Measurements from ENCODE around the gene NEK3.

DNA sequence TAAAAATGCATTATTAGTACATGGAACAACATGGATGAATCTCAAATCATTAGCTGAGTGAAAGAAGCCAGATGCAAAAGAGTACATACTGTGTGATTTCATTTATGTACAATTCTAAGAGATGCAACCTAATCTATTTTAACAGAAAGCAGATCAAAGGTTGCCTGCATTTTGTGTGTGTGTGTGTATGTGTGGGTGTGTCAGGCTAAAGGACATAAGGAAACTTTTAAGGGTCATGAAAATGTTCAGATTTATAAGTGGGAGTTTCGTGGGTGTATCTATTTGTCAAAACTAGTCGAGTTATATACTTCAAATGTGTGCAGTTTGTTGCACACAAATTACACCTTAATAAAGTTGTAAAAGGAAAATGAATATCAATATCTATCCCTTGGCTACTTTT lies 17.9 kb upstream of the NEK3 start:
- TF ChIP-seq, protein P1, sequence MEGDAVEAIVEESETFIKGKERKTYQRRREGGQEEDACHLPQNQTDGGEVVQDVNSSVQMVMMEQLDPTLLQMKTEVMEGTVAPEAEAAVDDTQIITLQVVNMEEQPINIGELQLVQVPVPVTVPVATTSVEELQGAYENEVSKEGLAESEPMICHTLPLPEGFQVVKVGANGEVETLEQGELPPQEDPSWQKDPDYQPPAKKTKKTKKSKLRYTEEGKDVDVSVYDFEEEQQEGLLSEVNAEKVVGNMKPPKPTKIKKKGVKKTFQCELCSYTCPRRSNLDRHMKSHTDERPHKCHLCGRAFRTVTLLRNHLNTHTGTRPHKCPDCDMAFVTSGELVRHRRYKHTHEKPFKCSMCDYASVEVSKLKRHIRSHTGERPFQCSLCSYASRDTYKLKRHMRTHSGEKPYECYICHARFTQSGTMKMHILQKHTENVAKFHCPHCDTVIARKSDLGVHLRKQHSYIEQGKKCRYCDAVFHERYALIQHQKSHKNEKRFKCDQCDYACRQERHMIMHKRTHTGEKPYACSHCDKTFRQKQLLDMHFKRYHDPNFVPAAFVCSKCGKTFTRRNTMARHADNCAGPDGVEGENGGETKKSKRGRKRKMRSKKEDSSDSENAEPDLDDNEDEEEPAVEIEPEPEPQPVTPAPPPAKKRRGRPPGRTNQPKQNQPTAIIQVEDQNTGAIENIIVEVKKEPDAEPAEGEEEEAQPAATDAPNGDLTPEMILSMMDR (conservative IDR thresholded peaks at IDR 0.05; ENCODE audit: low read length) = no peak
- TF ChIP-seq EZH2phosphoT487 (IDR thresholded peaks at IDR 0.05; ENCODE audit: borderline replicate concordance, low read depth, low read length) = no peak
